ENCODE data around the gene FOXM1.

- TF ChIP-seq, protein P1, sequence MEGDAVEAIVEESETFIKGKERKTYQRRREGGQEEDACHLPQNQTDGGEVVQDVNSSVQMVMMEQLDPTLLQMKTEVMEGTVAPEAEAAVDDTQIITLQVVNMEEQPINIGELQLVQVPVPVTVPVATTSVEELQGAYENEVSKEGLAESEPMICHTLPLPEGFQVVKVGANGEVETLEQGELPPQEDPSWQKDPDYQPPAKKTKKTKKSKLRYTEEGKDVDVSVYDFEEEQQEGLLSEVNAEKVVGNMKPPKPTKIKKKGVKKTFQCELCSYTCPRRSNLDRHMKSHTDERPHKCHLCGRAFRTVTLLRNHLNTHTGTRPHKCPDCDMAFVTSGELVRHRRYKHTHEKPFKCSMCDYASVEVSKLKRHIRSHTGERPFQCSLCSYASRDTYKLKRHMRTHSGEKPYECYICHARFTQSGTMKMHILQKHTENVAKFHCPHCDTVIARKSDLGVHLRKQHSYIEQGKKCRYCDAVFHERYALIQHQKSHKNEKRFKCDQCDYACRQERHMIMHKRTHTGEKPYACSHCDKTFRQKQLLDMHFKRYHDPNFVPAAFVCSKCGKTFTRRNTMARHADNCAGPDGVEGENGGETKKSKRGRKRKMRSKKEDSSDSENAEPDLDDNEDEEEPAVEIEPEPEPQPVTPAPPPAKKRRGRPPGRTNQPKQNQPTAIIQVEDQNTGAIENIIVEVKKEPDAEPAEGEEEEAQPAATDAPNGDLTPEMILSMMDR (CRISPR knock-in tag; IDR thresholded peaks at IDR 0.05), result no peak
- TF ChIP-seq TBP (CRISPR knock-in tag; IDR thresholded peaks at IDR 0.05) (no peak), RELA (CRISPR knock-in tag; IDR thresholded peaks at IDR 0.05) (no peak), ZNF232 (CRISPR knock-in tag; IDR thresholded peaks at IDR 0.05; ENCODE audit: borderline replicate concordance) (no peak), SP1 (IDR thresholded peaks at IDR 0.05) (no peak), SP1 (CRISPR knock-in tag; IDR thresholded peaks at IDR 0.05) (no peak), CERS6 (CRISPR knock-in tag; IDR thresholded peaks at IDR 0.05) (no peak), ZNF274 (CRISPR knock-in tag; IDR thresholded peaks at IDR 0.05) (no peak), GATAD1 (CRISPR knock-in tag; IDR thresholded peaks at IDR 0.05) (no peak), ZNF782 (CRISPR knock-in tag; IDR thresholded peaks at IDR 0.05; ENCODE audit: borderline replicate concordance) (no peak)
- TF ChIP-seq, protein P2, sequence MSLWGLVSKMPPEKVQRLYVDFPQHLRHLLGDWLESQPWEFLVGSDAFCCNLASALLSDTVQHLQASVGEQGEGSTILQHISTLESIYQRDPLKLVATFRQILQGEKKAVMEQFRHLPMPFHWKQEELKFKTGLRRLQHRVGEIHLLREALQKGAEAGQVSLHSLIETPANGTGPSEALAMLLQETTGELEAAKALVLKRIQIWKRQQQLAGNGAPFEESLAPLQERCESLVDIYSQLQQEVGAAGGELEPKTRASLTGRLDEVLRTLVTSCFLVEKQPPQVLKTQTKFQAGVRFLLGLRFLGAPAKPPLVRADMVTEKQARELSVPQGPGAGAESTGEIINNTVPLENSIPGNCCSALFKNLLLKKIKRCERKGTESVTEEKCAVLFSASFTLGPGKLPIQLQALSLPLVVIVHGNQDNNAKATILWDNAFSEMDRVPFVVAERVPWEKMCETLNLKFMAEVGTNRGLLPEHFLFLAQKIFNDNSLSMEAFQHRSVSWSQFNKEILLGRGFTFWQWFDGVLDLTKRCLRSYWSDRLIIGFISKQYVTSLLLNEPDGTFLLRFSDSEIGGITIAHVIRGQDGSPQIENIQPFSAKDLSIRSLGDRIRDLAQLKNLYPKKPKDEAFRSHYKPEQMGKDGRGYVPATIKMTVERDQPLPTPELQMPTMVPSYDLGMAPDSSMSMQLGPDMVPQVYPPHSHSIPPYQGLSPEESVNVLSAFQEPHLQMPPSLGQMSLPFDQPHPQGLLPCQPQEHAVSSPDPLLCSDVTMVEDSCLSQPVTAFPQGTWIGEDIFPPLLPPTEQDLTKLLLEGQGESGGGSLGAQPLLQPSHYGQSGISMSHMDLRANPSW (CRISPR knock-in tag; IDR thresholded peaks at IDR 0.05; ENCODE audit: borderline replicate concordance), result no peak
Observed at GRCh38 chr12:2856051-2856450, 20.9 kb downstream of the FOXM1 start.
